Uterus (tissue), 4 donors: ENCODE data around the gene RBL2. TPM values are rescaled to one million over a fixed set of nuclear protein-coding genes. Genes with fewer than 3 reads are reported as not detected.

Experiments
- DNase-seq, 2 donors: peaks; one replicate each; pipeline ENCODE4 v3.0.0-alpha.2; 2019 to 2020
- H3K27ac ChIP-seq, 2 donors: fragments of 200-600 bp; sonication (generic); 1 replicate in 1 of 2; 2 replicates in 1 of 2; pipeline ENCODE4 v1.5.1; 2016 to 2018
- H3K27me3 ChIP-seq, 2 donors: fragments of 200-600 bp; sonication (generic); one replicate each; pipeline ENCODE4 v1.5.1; 2018 to 2019; ENCODE audit warnings: control low read depth in 1 of 2
- H3K36me3 ChIP-seq, 2 donors: fragments of 200-600 bp; sonication (generic); one replicate each; pipeline ENCODE4 v1.5.1; 2019; ENCODE audit warnings: control low read depth in 1 of 2
- H3K4me1 ChIP-seq, 2 donors: fragments of 200-600 bp; sonication (generic); one replicate each; pipeline ENCODE4 v1.5.1; 2018 to 2019; ENCODE audit warnings: control low read depth in 1 of 2
- H3K4me3 ChIP-seq, 2 donors: fragments of 200-600 bp; sonication (generic); 1 replicate in 1 of 2; 2 replicates in 1 of 2; pipeline ENCODE4 v1.5.1; 2018 to 2019; ENCODE audit warnings: mild to moderate bottlenecking in 1 of 2
- H3K9me3 ChIP-seq, 2 donors: fragments of 200-600 bp; sonication (generic); one replicate each; pipeline ENCODE4 v1.5.1; 2019; ENCODE audit warnings: control low read depth in 1 of 2
- POLR2A ChIP-seq, 2 donors: fragments of 450-650 bp; IDR thresholded peaks; one replicate each; pipeline ENCODE4 v1.6.1; 2016; ENCODE audit warnings: antibody characterized with exemption in 2 of 2, mild to moderate bottlenecking in 1 of 2, moderate library complexity in 1 of 2
- intact Hi-C: fragments of 100-400 bp; cut with DNase I; formaldehyde crosslinking; loops from one replicate; pipeline ENCODE4 v1.15.1; 2023; ENCODE audit warnings: low total_unique reads
- total RNA-seq, 4 donors: library from RNA; depleted of rRNA in 3 of 4; stranded (reverse); fragments of >200 nt in 3 of 4; gene quantifications; one replicate each; pipeline versions ENCODE4 v1.1.0 to v1.2.4, GENCODE V29; 2014 to 2023
- TF ChIP-seq, protein P1 (sequence below), 4 experiments: fragments of 200-600 bp in 2 of 4; fragments of 450-650 bp in 2 of 4; sonication (generic) in 2 of 4; IDR thresholded peaks; one replicate each; pipeline ENCODE4 v1.5.1; 2016 to 2019; ENCODE audit warnings: antibody characterized with exemption in 4 of 4, mild to moderate bottlenecking in 2 of 4, moderate library complexity in 1 of 4
- donor health status: DM: yes; HTN: yes; CAD: no.

RBL2 gene
- total RNA-seq, 4 donors from 2014 or later = 91.2 to 162 (median 118) TPM

DNA sequence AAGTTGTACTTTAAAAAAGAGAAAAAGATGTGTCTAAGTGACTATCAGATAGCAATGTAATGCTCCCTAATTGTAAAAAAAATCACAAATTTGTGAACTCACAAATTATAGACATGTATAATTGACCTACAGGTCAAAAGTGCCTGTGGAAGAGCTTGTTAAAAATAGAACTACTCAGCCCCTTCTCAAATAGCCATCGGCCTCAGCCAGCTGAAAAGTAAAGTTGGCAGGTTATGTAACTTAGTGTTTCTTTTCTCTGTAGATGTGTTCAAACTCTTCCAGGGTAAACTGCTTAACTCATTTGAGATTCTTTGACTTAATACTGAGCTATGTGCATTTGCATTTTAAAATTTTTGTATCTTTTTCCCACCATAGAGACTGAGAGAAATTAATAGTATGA, 55.5 kb downstream of the RBL2 start:
- Histone ChIP-seq H3K27ac (no peak overlapping the region), H3K9me3 (no peaks in the 10 kb centered on the region), H3K4me3 (no peak overlapping the region), H3K4me1 (no peaks in the 10 kb centered on the region), H3K27me3 (no peaks in the 10 kb centered on the region), H3K36me3 (no peaks in the 10 kb centered on the region)
- intact Hi-C loops = no loop called here
- DNase-seq = no peak
- no peak for TF ChIP-seq POLR2A (IDR thresholded peaks at IDR 0.05)
- TF ChIP-seq, protein P1, sequence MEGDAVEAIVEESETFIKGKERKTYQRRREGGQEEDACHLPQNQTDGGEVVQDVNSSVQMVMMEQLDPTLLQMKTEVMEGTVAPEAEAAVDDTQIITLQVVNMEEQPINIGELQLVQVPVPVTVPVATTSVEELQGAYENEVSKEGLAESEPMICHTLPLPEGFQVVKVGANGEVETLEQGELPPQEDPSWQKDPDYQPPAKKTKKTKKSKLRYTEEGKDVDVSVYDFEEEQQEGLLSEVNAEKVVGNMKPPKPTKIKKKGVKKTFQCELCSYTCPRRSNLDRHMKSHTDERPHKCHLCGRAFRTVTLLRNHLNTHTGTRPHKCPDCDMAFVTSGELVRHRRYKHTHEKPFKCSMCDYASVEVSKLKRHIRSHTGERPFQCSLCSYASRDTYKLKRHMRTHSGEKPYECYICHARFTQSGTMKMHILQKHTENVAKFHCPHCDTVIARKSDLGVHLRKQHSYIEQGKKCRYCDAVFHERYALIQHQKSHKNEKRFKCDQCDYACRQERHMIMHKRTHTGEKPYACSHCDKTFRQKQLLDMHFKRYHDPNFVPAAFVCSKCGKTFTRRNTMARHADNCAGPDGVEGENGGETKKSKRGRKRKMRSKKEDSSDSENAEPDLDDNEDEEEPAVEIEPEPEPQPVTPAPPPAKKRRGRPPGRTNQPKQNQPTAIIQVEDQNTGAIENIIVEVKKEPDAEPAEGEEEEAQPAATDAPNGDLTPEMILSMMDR (IDR thresholded peaks at IDR 0.05) = no peak

DNA sequence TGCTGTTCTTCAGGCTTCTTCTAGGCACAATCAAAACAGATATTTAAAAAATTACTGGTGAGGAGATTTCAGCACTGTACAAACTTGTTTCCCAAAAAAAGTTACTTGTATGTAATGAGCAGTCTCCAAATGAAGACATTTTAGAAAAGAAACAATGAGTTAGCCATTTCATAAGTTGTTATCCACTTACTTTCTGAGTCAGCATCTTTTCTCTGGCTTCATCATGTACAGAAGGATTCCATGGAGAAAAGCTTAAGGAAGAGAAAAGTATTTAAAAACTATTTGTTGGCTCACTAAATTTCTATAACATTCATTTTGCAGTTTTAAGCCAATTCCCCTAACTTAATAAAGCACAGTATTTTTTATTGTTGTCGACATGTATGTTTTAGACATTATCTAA, 58.2 kb downstream of the RBL2 start:
- no peak overlapping the region for H3K4me3 ChIP-seq
- DNase-seq = no peak
- no peaks in the 10 kb centered on the region for H3K4me1 ChIP-seq
- TF ChIP-seq, protein P1 (IDR thresholded peaks at IDR 0.05) = no peak
- no peak for TF ChIP-seq POLR2A (IDR thresholded peaks at IDR 0.05)
- no peaks in the 10 kb centered on the region for H3K36me3 ChIP-seq
- intact Hi-C loops = no loop called here
- no peaks in the 10 kb centered on the region for H3K9me3 ChIP-seq
- H3K27me3 ChIP-seq = no peaks in the 10 kb centered on the region
- H3K27ac ChIP-seq = no peak overlapping the region

DNA sequence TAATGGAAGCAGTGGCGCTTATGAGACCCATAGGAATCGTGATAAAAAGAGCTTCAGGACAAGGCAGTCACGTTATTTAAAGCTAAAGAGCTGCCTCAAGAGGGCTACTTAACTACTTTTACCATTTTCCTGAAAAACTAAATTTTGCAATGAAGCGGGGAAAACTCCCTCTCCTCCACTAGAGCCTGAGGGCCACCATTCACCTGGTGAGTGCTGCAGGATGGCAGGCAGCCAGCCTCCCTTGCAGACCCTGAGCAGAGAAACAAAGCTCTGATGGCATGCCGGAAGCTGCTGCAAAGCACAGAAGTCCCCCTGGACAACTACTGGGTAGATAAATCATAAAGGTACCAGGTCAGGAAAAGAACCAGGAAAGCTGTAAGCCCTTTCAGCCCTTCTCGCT, 60.4 kb downstream of the RBL2 start:
- no peaks in the 10 kb centered on the region for H3K9me3 ChIP-seq
- intact Hi-C loops = no loop called here
- H3K27ac ChIP-seq = no peak overlapping the region
- no peaks in the 10 kb centered on the region for H3K27me3 ChIP-seq
- no peaks in the 10 kb centered on the region for H3K4me1 ChIP-seq
- TF ChIP-seq, protein P1 (IDR thresholded peaks at IDR 0.05) = no peak
- no peak for TF ChIP-seq POLR2A (IDR thresholded peaks at IDR 0.05)
- H3K36me3 ChIP-seq = no peaks in the 10 kb centered on the region
- no peak for DNase-seq
- no peak overlapping the region for H3K4me3 ChIP-seq

DNA sequence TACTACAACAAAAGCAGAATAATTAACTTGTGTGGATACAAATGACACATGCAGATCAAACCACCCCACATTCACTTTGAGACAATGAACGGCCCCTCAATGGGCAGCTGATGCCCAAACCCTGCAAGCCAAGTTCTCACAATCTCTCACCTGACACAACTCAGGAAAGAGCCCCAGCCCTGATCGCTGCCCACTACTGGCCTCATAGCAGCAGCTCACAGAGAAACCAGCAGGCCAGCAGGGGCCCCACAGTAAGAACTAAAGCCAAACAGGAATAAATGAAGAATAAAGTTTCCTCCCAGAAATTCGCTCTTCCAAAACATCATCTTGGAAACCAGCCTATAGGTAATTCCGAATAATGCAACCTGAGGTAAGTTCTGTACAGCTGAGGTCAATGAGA, 61.1 kb downstream of the RBL2 start:
- H3K27ac ChIP-seq = no peak overlapping the region
- H3K4me3 ChIP-seq = no peak overlapping the region
- intact Hi-C loops = no loop called here
- no peaks in the 10 kb centered on the region for H3K9me3 ChIP-seq
- H3K36me3 ChIP-seq = no peaks in the 10 kb centered on the region
- no peak for DNase-seq
- no peaks in the 10 kb centered on the region for H3K4me1 ChIP-seq
- TF ChIP-seq, protein P1 (IDR thresholded peaks at IDR 0.05) = no peak
- TF ChIP-seq POLR2A (IDR thresholded peaks at IDR 0.05) = no peak
- no peaks in the 10 kb centered on the region for H3K27me3 ChIP-seq

DNA sequence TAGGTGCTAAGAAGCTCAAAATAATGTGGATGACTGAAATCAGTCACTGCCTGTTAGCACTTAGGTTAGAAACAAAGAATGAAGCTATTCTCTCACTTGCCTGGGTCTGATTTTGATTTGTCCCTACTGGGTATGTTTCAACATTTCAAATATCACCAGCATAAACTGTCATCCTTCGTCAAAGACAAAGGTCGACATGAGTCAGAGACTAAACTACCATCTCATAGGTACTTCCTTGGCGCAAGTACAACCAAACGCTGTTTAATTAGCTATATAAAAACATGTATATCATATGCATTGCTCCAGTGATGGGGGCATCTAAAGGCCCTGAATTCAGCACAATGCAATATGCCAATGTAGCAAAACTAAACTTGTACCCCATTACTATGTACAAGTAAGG, 64.7 kb downstream of the RBL2 start:
- intact Hi-C loops = no loop called here
- Histone ChIP-seq H3K4me1 (peaks cover 8 to 10% of the 10 kb centered on the region in 2 donors), H3K36me3 (no peaks in the 10 kb centered on the region), H3K9me3 (no peaks in the 10 kb centered on the region), H3K27ac (no peak overlapping the region), H3K4me3 (no peak overlapping the region), H3K27me3 (no peaks in the 10 kb centered on the region)
- TF ChIP-seq, protein P1 (IDR thresholded peaks at IDR 0.05) = no peak
- no peak for TF ChIP-seq POLR2A (IDR thresholded peaks at IDR 0.05)
- DNase-seq = no peak
